Testis (tissue), 2 donors: ENCODE data around the gene UTP4.

ENCODE experiments used
- CTCF ChIP-seq, 3 experiments: fragments of 450-650 bp in 2 of 3; fragments of 200-600 bp in 1 of 3; sonication (generic) in 1 of 3; IDR thresholded peaks; one replicate each; pipeline ENCODE4 v1.5.1; 2016 to 2019; ENCODE audit warnings: antibody characterized with exemption in 3 of 3, mild to moderate bottlenecking in 2 of 3, moderate library complexity in 1 of 3
- POLR2A ChIP-seq: fragments of 450-650 bp; IDR thresholded peaks from one replicate; pipeline ENCODE4 v1.6.1; 2017; ENCODE audit warnings: antibody characterized with exemption, mild to moderate bottlenecking, moderate library complexity

- TF ChIP-seq CTCF (IDR thresholded peaks at IDR 0.05) = no peak
- no peak for TF ChIP-seq POLR2A
Observed at GRCh38 chr16:69084289-69084688, 48.2 kb upstream of the UTP4 start.
